ENCODE results near the gene ARHGEF7.

- no peak for TF ChIP-seq CTCF (IDR thresholded peaks at IDR 0.05)
- no peak for TF ChIP-seq POLR2A (IDR thresholded peaks at IDR 0.05)
Observed at GRCh38 chr13:111345682-111346081, 230.6 kb downstream of the ARHGEF7 start.
